HL-60 (cell line): ENCODE data around the gene MIPOL1.

Experiments used
- GABPA ChIP-seq: IDR thresholded peaks from 2 replicates; pipeline ENCODE4 v1.6.1; 2012; ENCODE audit warnings: low read depth
- TF ChIP-seq, protein P1 (sequence below): IDR thresholded peaks from one replicate; pipeline ENCODE4 v1.5.1; 2011; ENCODE audit warnings: low read length, control low read depth, inconsistent platforms; ENCODE audit not compliant: insufficient read depth

DNA sequence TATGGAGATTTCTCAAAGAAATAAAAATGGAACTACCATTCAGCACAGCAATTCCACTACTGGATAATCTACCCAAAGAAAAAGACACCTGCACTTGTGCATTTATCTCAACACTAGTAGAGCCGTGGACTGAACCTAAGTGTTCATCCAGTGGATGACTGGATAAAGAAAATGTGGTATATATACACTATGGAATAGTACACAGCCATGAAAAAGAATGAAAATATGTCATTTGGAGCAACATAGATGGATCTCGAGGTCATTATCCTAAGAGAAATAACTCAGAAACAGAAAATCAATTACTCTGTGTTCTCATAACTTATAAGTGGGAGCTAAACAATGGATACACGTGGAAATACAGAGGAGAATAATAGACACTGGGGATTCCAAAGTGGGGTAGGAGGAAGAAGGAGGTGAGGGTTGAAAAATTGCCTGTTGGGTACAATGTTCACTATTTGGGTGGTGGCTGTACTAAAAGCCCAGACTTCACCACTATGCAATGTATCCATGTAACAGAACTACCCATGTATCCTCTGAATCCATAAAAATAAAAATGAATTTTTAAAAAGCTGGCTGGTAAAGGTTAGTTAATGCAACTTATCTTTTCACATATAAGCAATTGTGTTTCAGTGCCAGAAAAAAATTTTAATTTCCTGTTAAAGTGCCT lies 266.6 kb downstream of the MIPOL1 start:
- TF ChIP-seq, protein P1, sequence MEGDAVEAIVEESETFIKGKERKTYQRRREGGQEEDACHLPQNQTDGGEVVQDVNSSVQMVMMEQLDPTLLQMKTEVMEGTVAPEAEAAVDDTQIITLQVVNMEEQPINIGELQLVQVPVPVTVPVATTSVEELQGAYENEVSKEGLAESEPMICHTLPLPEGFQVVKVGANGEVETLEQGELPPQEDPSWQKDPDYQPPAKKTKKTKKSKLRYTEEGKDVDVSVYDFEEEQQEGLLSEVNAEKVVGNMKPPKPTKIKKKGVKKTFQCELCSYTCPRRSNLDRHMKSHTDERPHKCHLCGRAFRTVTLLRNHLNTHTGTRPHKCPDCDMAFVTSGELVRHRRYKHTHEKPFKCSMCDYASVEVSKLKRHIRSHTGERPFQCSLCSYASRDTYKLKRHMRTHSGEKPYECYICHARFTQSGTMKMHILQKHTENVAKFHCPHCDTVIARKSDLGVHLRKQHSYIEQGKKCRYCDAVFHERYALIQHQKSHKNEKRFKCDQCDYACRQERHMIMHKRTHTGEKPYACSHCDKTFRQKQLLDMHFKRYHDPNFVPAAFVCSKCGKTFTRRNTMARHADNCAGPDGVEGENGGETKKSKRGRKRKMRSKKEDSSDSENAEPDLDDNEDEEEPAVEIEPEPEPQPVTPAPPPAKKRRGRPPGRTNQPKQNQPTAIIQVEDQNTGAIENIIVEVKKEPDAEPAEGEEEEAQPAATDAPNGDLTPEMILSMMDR = no peak
- no peak for TF ChIP-seq GABPA
